ENCODE data around the gene ZBTB48.
"Not testable (repeated sequence)": the region's sequence is repeated elsewhere in the genome, so short reads cannot be mapped to it uniquely, and the experiment has no call there.

Gene ZBTB48

DNA sequence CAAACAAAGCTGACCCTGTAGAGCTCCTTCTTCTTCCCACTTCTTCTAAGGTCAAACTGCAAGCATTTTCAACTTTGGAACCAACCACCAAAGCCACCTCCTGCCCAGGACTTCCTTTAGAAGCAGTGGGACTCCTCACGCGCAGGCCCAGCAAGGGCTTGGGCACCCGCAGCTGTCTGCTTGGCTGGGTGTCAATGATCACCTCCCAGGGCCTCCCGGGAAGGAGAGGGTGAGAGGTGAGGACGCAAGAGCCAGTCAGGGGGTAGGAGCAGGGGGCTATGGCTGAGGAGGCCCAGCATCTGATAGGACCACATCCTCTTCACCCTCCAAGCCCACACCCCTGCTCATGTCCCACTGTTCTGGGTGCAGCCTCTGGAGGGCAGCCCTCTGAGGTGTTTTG, 12.6 kb downstream of the ZBTB48 start:
- no peak for DNase-seq (ENCODE audit: low spot score)

DNA sequence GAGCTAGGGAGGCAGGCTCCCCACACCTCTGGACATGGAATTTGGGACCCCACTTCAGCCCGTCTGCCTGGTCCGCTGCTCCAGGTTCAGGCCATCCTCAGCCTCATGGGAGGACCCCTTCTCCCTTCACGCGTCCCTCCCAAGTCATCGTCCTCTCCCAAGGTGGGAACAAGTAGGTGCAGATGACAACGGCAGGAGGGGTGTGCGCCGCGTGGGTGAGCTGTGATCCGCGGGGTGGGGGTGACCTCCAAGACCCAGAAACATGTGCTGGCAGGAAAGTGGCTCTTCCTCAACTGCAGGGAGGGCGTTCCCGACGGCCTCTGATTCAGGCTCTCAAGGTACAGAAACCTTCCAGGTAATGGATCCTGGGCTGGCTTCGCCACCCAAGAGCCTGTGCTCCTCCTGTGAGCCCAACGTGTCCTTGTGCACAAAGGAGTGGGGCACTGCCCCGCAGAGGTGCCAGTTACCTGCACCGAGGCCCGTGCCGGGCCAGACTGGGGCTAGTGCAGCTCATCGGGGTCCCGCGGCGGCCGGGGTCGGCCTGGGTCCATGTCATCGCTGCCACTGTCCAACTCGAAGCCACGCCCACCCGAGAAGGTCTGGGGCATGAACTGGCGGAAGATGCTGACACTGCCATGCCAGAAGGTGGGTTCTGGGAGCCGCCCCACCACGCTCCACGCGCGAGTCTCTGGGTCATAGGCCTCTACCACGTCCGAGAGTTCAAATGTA, 13.2 kb downstream of the ZBTB48 start:
- DNase-seq (ENCODE audit: low spot score): no peak

DNA sequence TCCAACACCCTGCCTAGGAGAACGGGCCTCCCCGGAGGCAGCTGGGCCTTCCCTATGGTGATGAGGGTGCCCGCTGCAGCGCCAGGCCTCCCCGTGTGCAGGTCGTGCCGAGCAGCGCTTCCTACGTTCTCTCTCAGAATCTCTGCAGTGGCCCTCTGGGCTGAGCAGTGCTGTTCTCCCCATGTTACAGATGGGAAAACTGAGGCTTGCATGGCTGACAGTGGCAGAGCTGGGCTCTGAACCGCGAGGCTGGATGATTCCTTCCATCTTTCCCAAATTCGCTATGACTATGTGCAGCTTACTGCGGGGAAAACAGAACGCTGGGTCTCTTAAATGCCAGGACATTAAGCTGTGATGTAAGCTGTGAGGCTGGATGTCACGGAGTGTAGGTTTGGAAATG, 14.0 kb downstream of the ZBTB48 start:
- no peak for DNase-seq (ENCODE audit: low spot score)

DNA sequence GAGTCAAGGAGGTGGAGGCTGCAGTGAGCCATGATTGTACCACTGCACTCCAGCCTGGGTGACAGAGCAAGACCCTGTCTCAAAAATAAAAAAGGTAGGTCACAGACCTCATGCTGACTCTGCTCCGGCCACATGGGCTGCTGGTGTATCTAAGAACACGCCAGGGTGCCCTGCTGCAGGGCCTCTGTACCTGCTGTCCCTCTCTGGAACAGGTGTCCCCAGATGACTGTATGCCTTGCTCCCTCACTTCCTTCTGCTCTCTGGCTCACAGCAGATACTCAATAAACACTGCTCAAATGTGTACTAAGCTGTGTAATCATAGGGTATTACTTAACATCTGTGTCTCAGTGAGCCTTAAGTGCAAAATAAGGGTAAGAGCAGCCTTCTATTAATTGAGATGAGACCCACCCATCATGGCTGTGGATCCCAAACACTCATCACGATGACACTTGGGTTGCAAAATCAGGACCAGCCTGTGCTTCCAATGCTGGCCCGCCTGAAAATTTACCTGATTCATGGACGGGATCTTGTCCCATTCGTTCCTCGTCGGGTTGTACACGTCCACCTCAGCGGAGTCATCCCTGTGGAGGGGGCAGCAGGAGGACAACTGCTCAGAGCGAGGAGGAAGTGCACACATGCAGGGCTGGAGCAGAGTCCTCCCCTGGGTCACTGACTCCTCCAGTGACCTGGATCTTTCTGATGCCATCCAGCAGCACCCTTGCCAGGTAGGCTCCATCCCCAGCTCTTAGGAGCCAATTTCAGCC, 15.4 kb downstream of the ZBTB48 start:
- DNase-seq (ENCODE audit: low spot score): no peak

DNA sequence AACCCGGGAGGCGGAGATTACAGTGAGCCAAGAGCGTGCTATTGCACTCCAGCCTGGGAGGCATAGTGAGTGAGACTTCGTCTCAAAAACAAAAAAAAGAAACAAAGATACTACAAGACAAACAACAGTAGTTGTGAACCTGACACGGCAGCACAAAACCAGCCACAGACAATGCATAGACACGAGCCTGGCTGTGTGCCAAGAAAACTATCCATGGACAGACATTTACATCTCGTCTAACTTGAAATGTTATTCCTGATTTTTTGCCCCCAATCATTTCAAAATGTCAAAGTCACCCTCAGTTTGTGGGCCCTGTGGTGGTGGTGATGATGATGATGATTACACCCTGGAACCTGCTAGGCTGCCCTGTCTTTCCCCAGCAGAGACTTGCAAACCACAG, 16.6 kb downstream of the ZBTB48 start:
- no peak for DNase-seq (ENCODE audit: low spot score)

DNA sequence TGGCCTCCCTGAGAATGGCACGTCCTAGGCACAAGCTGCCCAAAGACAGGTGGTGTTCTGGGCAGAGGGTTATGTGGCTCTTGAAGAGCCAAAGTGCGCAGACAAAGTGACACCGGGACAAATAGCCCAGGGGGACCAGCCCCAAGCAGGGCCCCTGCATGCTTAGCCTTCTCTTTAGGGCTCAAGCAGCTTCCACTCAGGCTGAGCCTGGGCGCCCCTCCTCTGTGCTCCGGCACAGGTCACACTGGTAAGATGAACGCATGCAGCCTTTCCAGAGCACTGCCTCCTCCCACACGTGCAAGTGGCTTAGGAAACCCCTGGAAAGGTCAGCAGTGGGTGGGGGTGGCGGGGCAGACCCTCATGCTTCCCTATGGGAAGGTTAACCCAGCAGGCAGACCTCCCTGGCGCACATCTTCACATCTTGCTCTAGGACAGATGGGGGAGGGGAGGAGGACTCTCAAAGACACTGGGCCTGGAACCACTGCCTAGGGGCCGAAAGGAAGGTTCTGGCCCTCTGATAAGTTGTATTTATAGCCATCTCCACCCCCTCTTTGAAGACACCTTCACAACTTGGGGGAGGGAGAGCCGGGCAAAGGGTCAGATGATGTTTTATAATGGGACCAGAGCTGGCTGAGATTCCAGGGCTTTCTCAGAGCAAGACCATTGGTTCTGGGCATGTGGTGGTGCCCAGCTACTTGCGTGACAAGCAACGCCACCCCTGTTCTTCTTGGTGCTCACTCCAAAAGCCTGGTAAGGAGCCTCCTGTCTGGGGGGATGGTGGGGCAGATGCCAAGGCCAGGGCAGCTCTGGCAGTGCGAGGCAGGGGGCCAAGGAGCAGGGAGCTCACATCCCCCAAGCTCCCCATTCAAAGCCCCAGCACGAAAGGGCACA, 17.3 kb downstream of the ZBTB48 start:
- DNase-seq (ENCODE audit: low spot score): no peak

DNA sequence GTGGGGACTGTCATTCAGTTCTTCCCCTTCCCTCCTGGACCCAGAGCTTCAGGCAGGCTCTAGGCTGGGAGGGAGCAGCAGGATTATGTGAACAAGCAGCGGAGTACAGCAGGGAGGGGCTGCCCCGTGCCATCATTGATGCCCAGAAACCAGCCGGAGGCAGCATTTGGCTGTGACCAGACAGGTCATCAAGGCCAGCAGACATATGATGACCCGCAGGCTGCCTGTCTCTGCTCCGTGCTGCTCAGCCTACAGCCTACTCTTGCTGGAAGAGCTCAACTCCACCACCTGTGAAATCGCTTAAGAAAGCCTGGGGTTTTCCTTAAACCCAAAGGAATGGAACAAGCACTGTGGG, 18.0 kb downstream of the ZBTB48 start:
- DNase-seq (ENCODE audit: low spot score): no peak

DNA sequence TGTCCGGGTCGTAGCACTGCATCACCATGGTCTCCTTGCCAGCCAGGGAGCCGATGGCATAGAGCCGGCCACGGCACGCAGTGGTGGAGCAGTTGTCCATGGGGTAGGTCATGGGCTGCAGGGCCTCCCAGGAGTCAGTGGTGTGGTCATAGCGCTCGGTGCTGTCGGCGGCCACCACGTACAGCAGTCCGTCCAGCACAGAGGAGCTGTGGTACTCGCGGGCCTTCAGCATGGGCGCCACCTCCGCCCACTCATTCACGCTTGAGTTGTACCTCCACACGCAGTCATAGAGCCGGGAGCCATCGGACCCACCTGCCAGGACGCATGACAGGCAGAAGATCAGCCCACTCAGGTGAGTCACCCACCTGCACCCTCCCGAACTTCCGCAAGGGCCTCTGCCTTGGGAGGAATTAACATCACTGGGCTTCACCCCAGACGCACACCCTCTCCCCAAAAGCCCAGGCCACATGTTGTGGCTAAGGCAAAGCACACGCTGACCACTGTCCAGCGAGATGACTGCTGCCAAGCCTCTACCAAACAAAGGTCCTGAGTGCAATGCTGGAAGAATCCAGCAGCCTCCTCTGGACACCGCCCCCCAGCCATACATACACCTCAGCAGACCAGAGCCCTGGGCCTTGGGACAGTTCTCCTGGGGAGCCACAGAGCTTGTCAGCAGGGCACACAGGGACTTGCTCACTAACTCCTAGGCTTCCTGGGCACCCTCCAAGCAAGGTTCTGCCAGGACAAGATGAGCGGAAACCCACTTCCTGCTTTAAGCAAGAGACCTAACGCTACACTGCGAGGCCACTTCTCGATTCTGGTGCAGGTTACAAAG, 19.6 kb downstream of the ZBTB48 start:
- DNase-seq (ENCODE audit: low spot score): no peak

DNA sequence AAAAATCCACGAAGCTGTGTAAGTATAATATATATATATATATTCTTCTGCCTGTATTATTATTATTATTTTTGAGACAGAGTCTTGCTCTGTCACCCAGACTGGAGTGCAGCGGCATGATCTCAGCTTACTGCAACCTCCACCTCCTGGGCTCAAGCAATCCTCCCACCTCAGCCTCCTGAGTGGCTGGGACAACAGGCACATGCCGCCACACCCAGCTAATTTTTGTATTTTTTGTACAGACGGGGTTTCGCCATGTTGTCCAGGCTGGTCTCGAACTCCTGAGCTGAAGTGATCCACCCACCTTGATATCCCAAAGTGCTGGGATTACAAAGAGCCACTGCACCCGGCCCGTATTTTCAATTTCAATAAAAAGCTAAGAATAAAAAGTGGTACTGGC, 20.2 kb downstream of the ZBTB48 start:
- not testable (repeated sequence) for DNase-seq (ENCODE audit: low spot score)

DNA sequence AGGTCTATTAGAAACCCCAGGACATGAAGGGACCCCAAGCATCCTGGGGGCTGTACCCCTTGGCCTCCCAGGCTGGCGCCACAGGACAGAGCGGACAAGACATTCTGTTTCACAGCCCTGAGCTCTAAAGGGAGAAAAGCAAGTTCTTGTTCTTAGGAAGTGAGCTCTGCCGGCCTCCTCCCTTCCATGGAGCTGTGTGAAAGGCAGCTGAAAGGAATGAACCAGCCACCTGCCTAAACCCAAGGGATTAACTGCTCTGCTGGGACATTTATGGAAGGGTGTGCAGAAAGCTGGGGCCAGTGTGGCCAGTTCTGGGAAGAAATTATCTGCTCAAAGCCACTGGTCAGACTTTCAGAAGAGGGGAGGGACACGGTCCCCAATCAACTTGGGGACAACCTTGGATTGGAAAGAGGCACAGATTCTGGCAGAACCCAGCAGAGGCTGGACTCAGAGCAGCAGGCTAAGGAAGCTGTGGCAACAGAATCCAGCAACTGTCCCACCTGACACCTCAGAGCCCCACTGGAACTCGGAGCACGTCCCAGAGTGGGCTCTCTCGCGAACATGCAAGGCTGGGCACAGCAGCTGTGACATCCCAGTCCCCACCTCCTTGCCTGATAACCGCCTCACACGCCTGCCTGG, 20.7 kb downstream of the ZBTB48 start:
- DNase-seq (ENCODE audit: low spot score): no peak

DNA sequence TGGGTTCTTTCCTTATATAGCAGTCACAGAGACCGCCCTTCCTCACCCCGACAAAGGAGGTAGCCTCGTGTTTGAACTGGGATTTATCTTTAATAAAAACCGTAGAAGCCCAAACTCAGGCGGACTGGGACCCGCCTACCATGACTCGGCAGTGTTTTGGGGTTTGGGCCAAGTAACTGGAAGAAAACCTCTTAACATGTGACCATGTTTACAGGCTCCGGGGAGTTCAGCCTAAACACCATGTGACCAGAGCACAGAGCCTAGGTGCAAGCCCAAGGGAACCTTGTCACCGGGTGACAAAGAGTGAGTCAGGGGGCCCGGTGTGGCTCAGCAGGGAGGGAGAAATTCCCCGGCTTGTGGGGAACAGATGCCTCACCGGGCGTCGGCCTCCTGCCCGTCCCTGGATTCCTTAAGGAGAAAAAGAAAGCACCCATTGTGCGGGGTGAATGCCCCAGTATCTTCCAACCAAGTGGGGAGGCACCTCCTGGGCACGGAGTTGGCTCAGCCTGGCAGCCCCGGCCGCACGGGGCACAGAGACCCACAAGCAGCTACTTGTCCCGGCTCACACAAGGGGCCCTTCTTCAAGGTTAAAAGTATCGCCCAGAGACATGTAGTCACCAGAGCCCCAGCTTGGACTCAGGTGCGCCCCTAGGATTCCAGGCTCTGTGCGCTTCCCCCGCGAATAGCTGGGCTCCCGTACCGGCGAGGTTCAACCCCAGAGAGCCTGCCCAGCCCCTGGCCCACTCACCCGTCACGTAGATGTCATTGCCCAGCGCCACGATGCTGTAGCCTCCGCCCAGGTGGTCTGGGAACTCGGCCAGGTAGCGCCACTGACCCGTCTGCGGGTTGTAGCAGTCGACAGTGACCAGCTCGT, 21.5 kb downstream of the ZBTB48 start:
- DNase-seq (ENCODE audit: low spot score): peak; percentile 91

DNA sequence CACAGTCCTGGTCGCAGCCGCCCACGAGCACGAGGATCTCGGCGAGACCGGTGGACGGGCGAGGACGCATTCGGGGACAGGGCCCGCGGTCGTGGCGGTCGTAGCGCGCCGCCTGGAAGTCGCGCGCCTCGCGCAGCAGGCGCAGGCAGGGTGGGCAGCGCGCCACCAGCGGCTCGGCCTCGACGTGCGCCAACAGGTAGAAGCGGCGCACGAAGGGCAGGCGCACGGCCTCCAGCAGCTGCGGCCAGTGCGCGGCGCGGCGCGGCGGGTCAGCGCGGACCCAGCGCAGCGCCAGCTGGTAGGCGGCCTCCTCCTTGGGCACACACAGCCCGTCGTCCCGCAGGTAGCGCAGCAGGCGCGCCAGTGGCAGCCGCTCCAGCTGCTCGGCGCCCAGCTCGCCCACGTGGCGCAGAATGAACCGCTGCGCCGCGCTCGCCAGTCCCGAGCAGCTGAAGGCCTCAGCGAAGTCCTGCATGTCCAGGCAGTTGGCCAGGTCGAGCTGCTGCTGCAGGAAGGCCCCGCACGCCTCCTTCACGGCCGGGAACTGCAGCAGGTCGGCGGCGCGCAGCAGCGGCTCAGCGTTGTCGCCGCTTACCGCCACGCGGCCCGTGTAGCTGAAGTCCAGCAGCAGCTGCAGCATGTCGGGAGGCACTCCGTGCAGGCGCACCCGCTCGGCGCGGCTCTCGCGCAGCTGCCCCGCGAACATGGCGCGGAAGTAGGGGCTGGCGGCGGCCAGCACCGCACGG, 22.3 kb downstream of the ZBTB48 start:
- DNase-seq (ENCODE audit: low spot score): peak; percentile 29

DNA sequence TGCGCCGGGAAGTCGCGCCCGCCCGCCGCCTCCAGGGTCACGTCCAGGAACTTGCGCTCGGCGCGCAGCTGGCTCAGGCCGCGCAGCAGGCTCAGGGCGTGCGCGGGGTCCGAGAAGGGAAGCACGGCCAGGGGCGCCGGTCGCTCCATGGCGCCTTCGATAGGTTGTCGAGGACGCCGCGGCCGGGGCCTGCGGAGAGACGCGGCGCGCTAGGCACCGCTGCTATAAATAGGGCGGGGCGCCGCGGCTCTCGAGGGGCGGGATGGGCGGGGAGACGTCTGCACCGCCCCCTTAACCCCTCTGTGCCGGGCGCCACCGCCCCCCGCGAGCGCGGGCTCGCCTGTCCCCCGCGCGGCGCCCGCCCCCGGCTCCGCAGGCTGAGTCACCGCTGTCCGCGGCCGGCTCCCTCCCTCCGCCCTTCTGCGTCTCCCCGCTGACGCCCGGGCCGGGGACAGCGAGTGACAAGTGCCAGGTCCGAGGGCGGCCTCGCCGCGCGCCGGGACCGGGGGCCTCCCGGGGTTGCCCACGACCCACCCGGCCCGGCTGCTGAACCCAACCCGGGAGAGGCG, 23.0 kb downstream of the ZBTB48 start, which contains the start of gene KLHL21:
TSS of gene KLHL21 (minus strand) at position 201 of the 569 bp plus-strand sequence. CDS start at position 149, 52 bp downstream.
- peak; percentile 96 for DNase-seq (ENCODE audit: low spot score)

DNA sequence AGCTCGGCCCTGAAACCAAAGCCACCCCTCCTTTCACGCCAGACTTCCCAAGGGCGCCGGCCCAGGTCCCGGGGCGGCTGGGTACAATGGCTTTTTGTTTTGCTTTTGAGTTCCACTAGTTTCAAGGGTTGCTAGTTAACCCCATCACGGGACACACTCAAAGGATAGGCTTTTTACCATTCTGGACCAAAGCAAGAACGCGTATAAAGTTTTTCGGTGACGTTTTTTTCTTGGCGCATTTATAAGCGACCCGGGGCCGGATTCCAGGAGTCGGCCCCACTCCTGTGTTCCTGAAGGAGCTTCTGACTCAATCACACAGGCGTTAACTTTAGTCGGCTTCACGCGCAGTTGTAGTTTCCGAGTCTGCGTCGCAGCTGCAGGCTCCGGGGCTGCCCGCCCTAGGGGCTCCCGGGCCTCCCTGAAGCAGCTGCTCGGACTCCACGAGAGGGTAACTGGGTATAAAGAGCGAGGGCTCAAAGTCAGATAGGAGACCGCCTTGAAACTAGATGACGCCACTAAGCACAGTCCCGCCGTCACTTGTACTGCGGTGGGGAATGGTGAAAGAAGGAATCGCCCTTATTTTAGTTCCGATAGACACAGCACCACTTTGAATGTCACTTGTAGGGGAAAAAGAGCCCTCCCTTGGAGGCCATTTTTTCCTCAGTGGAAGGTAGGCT, 23.6 kb downstream of the ZBTB48 start:
- peak; percentile 53 for DNase-seq (ENCODE audit: low spot score)

DNA sequence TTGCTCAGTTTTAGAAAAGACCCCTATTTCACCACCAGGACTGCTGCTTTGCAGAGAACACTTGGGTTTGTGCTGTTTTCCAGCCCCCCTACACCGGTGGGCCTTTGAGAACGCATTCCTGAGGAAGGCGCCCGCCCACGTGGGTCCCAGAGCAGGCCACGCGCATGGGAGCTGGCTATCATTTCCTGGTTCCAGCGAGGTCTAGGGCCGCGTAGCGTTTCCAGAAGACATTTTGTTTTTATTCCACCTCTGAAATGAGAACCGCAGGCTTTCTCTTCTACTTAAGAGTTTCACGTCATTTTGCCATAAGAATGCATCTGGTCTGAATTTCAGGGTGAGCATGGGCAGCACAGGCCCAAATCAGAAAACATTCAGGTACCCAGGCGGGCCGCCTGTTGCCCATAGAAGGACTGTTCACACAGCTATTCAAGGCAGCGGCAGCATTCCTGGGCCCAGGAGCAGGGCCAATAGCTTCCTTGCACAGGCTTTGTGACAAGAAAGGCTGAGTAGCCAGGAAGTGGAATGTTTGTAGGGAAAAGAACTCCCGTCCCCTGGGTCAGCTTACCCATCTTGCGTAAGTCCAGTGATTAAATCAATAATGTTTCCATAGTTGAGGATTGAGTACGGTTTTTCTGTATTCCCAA, 24.2 kb downstream of the ZBTB48 start:
- peak; percentile 47 for DNase-seq (ENCODE audit: low spot score)

DNA sequence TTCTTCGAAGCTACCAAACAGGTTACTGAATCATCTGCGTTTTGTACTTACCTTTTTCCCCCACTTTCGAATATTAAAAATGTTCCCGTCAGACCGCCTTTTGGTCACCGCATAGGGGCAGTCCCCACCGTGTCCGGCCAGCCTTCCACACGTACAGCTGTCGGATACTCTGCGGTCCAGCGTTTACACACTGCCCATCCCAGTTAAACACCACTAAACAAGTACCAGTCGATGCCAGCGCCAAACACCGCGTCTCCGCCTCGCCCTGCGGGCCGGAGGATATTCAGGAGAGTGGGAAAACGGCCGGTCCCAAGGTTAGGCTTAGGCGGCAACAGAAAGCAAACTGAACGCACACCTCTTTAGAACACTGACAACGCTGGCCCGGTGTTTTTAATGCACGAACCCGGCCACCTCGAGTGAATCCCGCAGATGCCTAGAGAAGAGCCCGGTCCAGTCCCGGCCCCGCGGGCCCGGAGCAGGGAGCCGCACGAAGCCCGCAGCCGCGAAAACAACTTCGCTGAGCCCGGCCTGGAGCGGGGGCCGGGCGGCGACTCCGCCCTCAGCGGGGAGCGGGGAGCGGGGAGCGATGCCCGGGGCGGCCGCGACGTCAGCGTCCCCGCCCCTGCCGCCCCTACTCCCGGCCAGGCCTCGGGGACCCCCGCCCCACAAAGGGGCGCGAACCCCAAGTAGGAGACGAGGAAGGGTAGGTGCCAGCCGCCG, 33.0 kb downstream of the ZBTB48 start:
- DNase-seq (ENCODE audit: low spot score): no peak

DNA sequence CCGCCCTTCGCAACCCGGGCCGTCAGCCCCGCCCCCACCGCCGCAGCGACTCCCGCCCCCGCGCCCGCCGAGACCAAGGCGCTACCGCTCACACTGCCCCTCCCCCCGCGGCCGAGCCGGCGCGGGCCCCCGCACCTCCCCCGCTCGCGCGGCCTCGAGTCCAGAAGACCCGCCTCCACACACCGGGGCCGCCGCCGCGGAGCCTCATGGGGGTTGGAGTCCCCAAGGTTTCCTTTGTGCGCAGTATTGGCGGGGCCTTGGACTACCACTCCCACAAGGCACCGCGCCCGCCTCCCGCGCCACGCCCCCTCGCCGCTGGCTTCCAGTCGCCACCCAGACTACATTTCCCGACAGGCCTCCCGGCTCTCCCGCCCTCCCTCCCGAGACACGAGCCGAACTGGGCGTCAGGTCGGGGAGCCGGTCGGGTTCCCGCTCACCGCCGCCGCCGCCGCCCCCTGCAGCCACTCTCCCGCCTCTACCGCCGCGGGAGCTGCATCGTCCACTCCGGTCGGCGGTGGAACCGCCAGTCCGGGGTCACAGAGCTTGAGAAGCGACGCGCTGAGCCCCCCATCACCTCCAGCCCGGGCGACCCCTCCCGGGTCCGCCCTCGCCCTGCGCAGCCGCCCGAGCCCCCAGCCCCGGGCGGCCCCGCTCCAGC, 33.7 kb downstream of the ZBTB48 start, which contains the start of gene PHF13:
TSS of gene PHF13 (plus strand) at position 371 of the 658 bp plus-strand sequence. CDS start 336 bp downstream, outside the sequence.
- DNase-seq (ENCODE audit: low spot score): peak; percentile 99
